Stomach (tissue), 9 donors: ENCODE measurements around the gene FAM241B. TPM values are rescaled to one million over a fixed set of nuclear protein-coding genes. Genes with fewer than 3 reads are reported as not detected.

Source experiments
- DNase-seq, 2 donors: peaks; one replicate each; pipeline versions ENCODE4 v3.0.0 to v3.0.0-alpha.2; 2013 to 2019
- H3K27ac ChIP-seq, 5 donors: fragments of 200-600 bp in 4 of 5; sonication (generic) in 4 of 5; one replicate each; pipeline ENCODE4 v1.5.1; 2013 to 2019; ENCODE audit warnings: mild to moderate bottlenecking in 1 of 5, moderate library complexity in 1 of 5
- H3K27me3 ChIP-seq, 3 donors: fragments of 200-600 bp; sonication (generic); one replicate each; pipeline ENCODE4 v1.5.1; 2017 to 2019; ENCODE audit warnings: mixed run types in 1 of 3
- H3K36me3 ChIP-seq, 4 donors: fragments of 200-600 bp; sonication (generic); 1 replicate in 3 of 4; 2 replicates in 1 of 4; pipeline ENCODE4 v1.5.1; 2016 to 2019
- H3K4me1 ChIP-seq, 4 donors: fragments of 200-600 bp; sonication (generic); one replicate each; pipeline ENCODE4 v1.5.1; 2016 to 2019
- H3K4me3 ChIP-seq, 4 donors: fragments of 200-600 bp; sonication (generic) in 3 of 4; one replicate each; pipeline ENCODE4 v1.5.1; 2016 to 2019; ENCODE audit warnings: mild to moderate bottlenecking in 1 of 4
- H3K9me3 ChIP-seq, 4 donors: fragments of 200-600 bp; sonication (generic); one replicate each; pipeline ENCODE4 v1.5.1; 2016 to 2019
- CTCF ChIP-seq, 7 experiments: fragments of 450-650 bp in 4 of 7; fragments of 200-600 bp in 3 of 7; sonication (generic) in 3 of 7; IDR thresholded peaks; one replicate each; pipeline ENCODE4 v1.5.1; 2016 to 2019; ENCODE audit warnings: antibody characterized with exemption in 7 of 7, control low read depth in 2 of 7, mild to moderate bottlenecking in 1 of 7
- EP300 ChIP-seq: sonication (generic); formaldehyde crosslinking; IDR thresholded peaks from one replicate; pipeline ENCODE4 v1.6.1; 2017; ENCODE audit warnings: antibody characterized with exemption
- POLR2A ChIP-seq, 4 donors: fragments of 450-650 bp; IDR thresholded peaks; one replicate each; pipeline ENCODE4 v1.6.1; 2016; ENCODE audit warnings: antibody characterized with exemption in 4 of 4, control low read depth in 2 of 4, mild to moderate bottlenecking in 1 of 4, moderate library complexity in 1 of 4
- POLR2AphosphoS5 ChIP-seq, 3 donors: sonication (generic); formaldehyde crosslinking; IDR thresholded peaks; one replicate each; pipeline ENCODE4 v1.6.1; 2016; ENCODE audit warnings: antibody characterized with exemption in 3 of 3
- WGBS, 5 donors: extraction: QIAGEN DNeasy Blood & Tissue Kit in 3 of 5; methylation state at CpG; one replicate each; pipeline versions ENCODE4 v1.1.5 to v1.1.7; 2013 to 2018; 5-methylcytosine and 5-hydroxymethylcytosine counted together
- intact Hi-C: fragments of 100-400 bp; cut with DNase I; formaldehyde crosslinking; loops from one replicate; pipeline ENCODE4 v1.15.1; 2023; ENCODE audit warnings: low total_unique reads
- polyA plus RNA-seq, 3 donors: library from polyadenylated mRNA; stranded (reverse); fragments of 200-250 nt; gene quantifications; one replicate each; pipeline ENCODE4 v1.2.3, GENCODE V29; 2013
- total RNA-seq, 5 donors: library from RNA; depleted of rRNA; stranded (reverse); fragments of >200 nt; gene quantifications; one replicate each; pipeline versions ENCODE4 v1.1.0 to v1.2.3, GENCODE V29; 2014 to 2016
- donor health status: healthy with polysubstance abuse.
- donor health status: Bipolar disorder and iron deficiency.
- donor health status: healthy.

FAM241B gene
- total and polyA plus RNA-seq, 8 donors = 0.55 to 7.4 (median 4.0) TPM; not detected in 3

DNA sequence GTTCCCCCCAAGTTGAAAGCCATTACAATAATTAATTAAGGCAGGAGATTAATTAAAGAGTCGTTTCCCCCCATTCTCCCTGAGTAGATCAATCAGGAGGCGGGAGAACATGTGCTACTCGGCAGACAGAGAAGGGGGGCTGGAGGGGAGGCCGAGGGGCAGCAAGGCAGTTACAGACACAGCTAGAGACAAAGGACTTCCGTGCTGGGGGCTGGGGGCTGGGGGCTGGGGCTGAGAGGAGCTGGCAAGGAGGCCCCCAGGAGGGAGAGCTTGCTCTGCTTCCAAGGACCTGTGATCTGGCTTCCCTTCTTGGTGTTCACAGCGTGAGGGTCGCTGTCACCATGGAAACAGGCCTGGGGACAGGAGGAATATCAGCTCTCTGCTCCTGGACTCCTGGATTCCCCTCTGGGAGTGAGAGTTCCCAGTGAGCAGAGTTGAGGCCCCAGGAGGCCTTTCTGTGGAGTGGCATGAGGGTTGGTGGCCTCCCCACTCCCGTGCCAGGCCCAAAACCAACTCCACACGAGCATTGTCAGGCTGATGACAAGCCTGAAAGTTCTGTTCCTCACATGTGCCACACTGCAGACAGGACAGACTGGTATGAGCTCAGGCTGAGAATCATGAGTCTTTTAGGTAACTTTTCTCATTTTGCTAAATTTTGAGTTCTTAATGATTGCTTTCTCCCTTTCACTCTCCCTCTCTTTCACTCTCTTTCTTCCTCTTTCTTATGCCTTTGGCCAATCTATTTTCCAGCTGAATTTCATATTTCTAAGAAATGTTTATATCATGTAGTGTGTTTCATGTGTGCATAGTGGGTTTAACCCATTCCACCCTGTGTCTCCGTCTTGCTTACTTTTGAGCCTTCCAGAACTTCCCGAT, 16.4 kb downstream of the FAM241B start:
- peaks cover 0 to 13% (median 8%) of the 10 kb centered on the region in 3 donors for H3K27me3 ChIP-seq
- TF ChIP-seq POLR2A (IDR thresholded peaks at IDR 0.05) = no peak
- TF ChIP-seq POLR2AphosphoS5 (IDR thresholded peaks at IDR 0.05) = no peak
- no peak for TF ChIP-seq EP300
- TF ChIP-seq CTCF (IDR thresholded peaks at IDR 0.05) = no peak
- no peak overlapping the region for H3K4me3 ChIP-seq
- no peak overlapping the region for H3K27ac ChIP-seq
- H3K9me3 ChIP-seq = no peaks in the 10 kb centered on the region
- H3K36me3 ChIP-seq = no peaks in the 10 kb centered on the region
- 53 to 67% (median 59%) methylated on average over 11 of the region's 11 CpGs for WGBS, 5 donors
- DNase-seq = peak in 1 of 2 donors; percentile 31
- peaks cover 0 to 3% (median 0%) of the 10 kb centered on the region in 4 donors for H3K4me1 ChIP-seq
- intact Hi-C loops = loop anchor here (5.0 to 10.0 kb wide), 2 partner anchors 66 to 268 kb away; no protein-coding TSS in a partner anchor

DNA sequence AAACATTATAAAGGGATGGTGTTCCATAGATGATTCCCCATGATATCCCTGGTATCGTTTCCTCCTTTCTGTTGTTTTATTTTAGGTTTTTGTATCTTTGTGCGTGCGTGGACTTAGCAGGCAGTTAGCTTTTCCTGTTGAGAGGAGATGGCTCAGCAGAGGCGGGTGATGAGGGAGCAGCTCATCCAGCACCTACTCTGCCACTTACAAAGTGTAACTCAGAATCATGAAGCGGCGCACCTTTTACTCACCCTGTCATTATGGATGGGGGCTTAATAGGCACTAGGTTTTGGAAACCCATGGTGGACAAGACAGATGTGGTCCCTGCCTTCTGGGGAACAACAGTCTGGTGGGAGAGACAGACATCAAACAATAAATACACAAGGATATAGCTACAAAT, 17.1 kb downstream of the FAM241B start:
- Histone ChIP-seq H3K27me3 (peaks cover 0 to 14% (median 8%) of the 10 kb centered on the region in 3 donors), H3K9me3 (no peaks in the 10 kb centered on the region), H3K4me3 (no peak overlapping the region), H3K4me1 (peaks cover 0 to 3% (median 0%) of the 10 kb centered on the region in 4 donors), H3K27ac (no peak overlapping the region), H3K36me3 (no peaks in the 10 kb centered on the region)
- 82 to 93% (median 87%) methylated on average over 6 of the region's 6 CpGs for WGBS, 5 donors
- no peak for DNase-seq
- intact Hi-C loops = loop anchor here (5.0 to 10.0 kb wide), 2 partner anchors 65 to 268 kb away; no protein-coding TSS in a partner anchor
- TF ChIP-seq EP300 (no peak), POLR2A (IDR thresholded peaks at IDR 0.05) (no peak), CTCF (IDR thresholded peaks at IDR 0.05) (no peak), POLR2AphosphoS5 (IDR thresholded peaks at IDR 0.05) (no peak)

DNA sequence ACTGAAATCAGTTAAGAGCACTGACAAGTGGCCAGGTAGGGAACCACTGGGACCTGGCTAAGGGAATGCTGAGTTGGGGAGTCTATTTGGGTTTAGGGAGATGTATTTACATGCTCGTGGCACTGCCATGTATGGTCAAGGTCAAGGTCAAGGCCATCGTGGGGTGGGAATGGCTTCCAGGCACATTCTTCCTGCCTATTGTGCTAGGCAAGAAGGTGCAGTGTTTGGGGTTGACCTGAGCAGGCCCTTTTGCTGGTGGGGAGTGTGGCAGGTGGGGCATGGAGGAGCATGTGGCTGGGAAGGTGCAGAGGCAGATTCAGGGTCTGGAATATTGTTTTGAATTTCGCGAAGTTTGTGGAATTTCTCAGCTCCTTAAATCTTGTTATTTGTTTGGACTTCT, 17.8 kb downstream of the FAM241B start:
- TF ChIP-seq CTCF (IDR thresholded peaks at IDR 0.05) (no peak), POLR2A (IDR thresholded peaks at IDR 0.05) (no peak), POLR2AphosphoS5 (IDR thresholded peaks at IDR 0.05) (no peak), EP300 (no peak)
- WGBS, 5 donors = 63 to 67% (median 66%) methylated on average over 4 of the region's 4 CpGs
- peaks cover 0 to 3% (median 0%) of the 10 kb centered on the region in 4 donors for H3K4me1 ChIP-seq
- no peaks in the 10 kb centered on the region for H3K9me3 ChIP-seq
- intact Hi-C loops = loop anchor here (5.0 to 10.0 kb wide), 2 partner anchors 64 to 267 kb away; no protein-coding TSS in a partner anchor
- H3K36me3 ChIP-seq = no peaks in the 10 kb centered on the region
- no peak for DNase-seq
- peaks cover 0 to 17% (median 8%) of the 10 kb centered on the region in 3 donors for H3K27me3 ChIP-seq
- H3K4me3 ChIP-seq = no peak overlapping the region
- no peak overlapping the region for H3K27ac ChIP-seq

DNA sequence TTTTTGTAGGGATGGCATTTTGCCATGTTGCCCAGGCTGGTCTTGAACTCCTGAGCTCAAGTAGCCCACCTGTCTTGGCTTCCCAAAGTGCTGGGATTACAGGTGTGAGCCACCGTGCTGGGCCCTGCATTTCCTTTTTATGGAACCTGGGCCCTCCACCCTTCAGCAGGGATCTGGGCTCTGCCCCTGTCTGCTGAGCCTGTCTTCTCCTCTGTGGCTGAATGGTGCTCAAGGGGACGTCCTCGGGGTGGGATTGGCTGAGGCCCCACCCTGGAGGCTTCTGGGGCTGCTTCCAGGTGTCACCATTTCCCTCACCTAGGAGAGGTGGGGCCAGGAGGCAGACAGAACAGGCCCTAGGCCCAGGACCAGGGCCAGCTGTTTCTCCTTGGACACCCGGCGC, 18.4 kb downstream of the FAM241B start:
- TF ChIP-seq EP300 (no peak), POLR2AphosphoS5 (IDR thresholded peaks at IDR 0.05) (no peak), CTCF (IDR thresholded peaks at IDR 0.05) (no peak), POLR2A (IDR thresholded peaks at IDR 0.05) (no peak)
- Histone ChIP-seq H3K36me3 (no peaks in the 10 kb centered on the region), H3K4me1 (peaks cover 0 to 3% (median 0%) of the 10 kb centered on the region in 4 donors), H3K4me3 (no peak overlapping the region), H3K27ac (no peak overlapping the region), H3K9me3 (no peaks in the 10 kb centered on the region), H3K27me3 (peaks cover 0 to 19% (median 8%) of the 10 kb centered on the region in 3 donors)
- WGBS, 5 donors = 64 to 91% (median 74%) methylated on average over 3 to 5 of the region's 5 CpGs
- intact Hi-C loops = loop anchor here (5.0 to 10.0 kb wide), 2 partner anchors 64 to 266 kb away; no protein-coding TSS in a partner anchor
- DNase-seq = no peak
